SU-DHL-6 (cell line): ENCODE measurements around the gene SMIM41.

Source experiments
- CTCF ChIP-seq: fragments of 200-600 bp; sonication (generic); IDR thresholded peaks from one replicate; pipeline ENCODE4 v1.5.1; 2017; ENCODE audit warnings: antibody characterized with exemption, mild to moderate bottlenecking, low read length, moderate library complexity; ENCODE audit not compliant: insufficient read depth, poor library complexity, severe bottlenecking
- EZH2phosphoT487 ChIP-seq: fragments of 200-600 bp; sonication (generic), shearing (Covaris generic); conservative IDR thresholded peaks from 2 replicates; pipeline ENCODE4 v1.6.1; 2018; ENCODE audit warnings: mild to moderate bottlenecking, antibody characterized with exemption, low read length, moderate library complexity, mixed read lengths

DNA sequence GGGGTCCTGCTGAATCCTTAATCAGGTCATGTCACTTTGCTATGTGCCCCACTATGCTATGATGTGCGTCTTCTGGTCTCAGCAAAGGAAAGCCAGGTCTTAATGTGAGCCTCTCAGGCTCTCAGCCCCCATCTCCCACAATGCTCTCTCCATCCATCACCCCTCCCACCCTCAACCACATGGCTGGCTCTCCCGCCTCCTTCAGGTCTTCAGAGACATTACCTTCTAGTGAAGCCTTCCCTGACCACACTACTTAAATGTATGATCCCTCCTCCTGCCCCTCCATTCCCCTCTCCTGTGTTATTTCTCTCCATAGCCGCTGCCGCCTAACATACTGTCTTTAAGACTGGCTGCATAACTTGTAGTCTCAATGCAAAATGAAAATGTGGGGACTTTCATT lies 61.8 kb downstream of the SMIM41 start:
- no peak for TF ChIP-seq CTCF
- no peak for TF ChIP-seq EZH2phosphoT487
